GM23248 (cell line): ENCODE measurements around the gene ORM2. TPM values are rescaled to one million over a fixed set of nuclear protein-coding genes. Genes with fewer than 3 reads are reported as not detected.

Experiments used
- DNase-seq: peaks from one replicate; pipeline ENCODE4 v3.0.0-alpha.2; 2015
- H2AFZ ChIP-seq: fragments of 200-600 bp; sonication (generic); 2 replicates; pipeline ENCODE4 v1.6.1; 2016; ENCODE audit warnings: antibody characterized with exemption
- H3F3A ChIP-seq: fragments of 200-600 bp; sonication (generic); 2 replicates; pipeline ENCODE4 v1.6.1; 2016; ENCODE audit warnings: mild to moderate bottlenecking, antibody characterized with exemption, mixed run types; ENCODE audit not compliant: insufficient read depth
- H3K27ac ChIP-seq: fragments of 200-600 bp; sonication (generic); 2 replicates; pipeline ENCODE4 v1.5.1; 2016; ENCODE audit warnings: mild to moderate bottlenecking
- H3K27me3 ChIP-seq: fragments of 200-600 bp; sonication (generic); replicated peaks from 2 replicates; pipeline ENCODE4 v1.6.1; 2016; ENCODE audit warnings: mild to moderate bottlenecking; ENCODE audit not compliant: insufficient read depth
- H3K36me3 ChIP-seq: fragments of 200-600 bp; sonication (generic); 2 replicates; pipeline ENCODE4 v1.6.1; 2016; ENCODE audit warnings: low read depth, mild to moderate bottlenecking
- H3K4me1 ChIP-seq: fragments of 200-600 bp; sonication (generic); 2 replicates; pipeline ENCODE4 v1.6.1; 2016; ENCODE audit warnings: mild to moderate bottlenecking; ENCODE audit not compliant: insufficient read depth
- H3K4me2 ChIP-seq: fragments of 200-600 bp; sonication (generic); one replicate; pipeline ENCODE4 v1.6.1; 2016; ENCODE audit warnings: mild to moderate bottlenecking; ENCODE audit not compliant: unreplicated experiment
- H3K4me3 ChIP-seq: fragments of 200-600 bp; sonication (generic); 2 replicates; pipeline ENCODE4 v1.5.1; 2016; ENCODE audit warnings: mild to moderate bottlenecking
- H3K79me2 ChIP-seq: fragments of 200-600 bp; sonication (generic); 2 replicates; pipeline ENCODE4 v1.6.1; 2016; ENCODE audit warnings: mild to moderate bottlenecking; ENCODE audit not compliant: insufficient read depth
- H3K9ac ChIP-seq: fragments of 200-600 bp; sonication (generic); 2 replicates; pipeline ENCODE4 v1.6.1; 2016; ENCODE audit warnings: mild to moderate bottlenecking
- H3K9me2 ChIP-seq: fragments of 200-600 bp; sonication (generic); 2 replicates; pipeline ENCODE4 v1.6.1; 2016; ENCODE audit warnings: mixed run types, mild to moderate bottlenecking, moderate library complexity; ENCODE audit not compliant: insufficient read depth
- H3K9me3 ChIP-seq: fragments of 200-600 bp; sonication (generic); one replicate; pipeline ENCODE4 v1.6.1; 2017; ENCODE audit warnings: low read depth
- H4K20me1 ChIP-seq: fragments of 200-600 bp; sonication (generic); 2 replicates; pipeline ENCODE4 v1.6.0; 2016; ENCODE audit not compliant: insufficient read depth
- EZH2 ChIP-seq: fragments of 200-600 bp; sonication (generic); IDR thresholded peaks from 2 replicates; pipeline ENCODE4 v1.6.1; 2018; ENCODE audit warnings: antibody characterized with exemption, mild to moderate bottlenecking; ENCODE audit not compliant: insufficient read depth, poor library complexity, severe bottlenecking
- EZH2phosphoT487 ChIP-seq: fragments of 200-600 bp; sonication (generic); IDR thresholded peaks from 2 replicates; pipeline ENCODE4 v1.6.1; 2018; ENCODE audit warnings: antibody characterized with exemption, moderate library complexity, mild to moderate bottlenecking, low read depth; ENCODE audit not compliant: insufficient read depth
- WGBS, 2 experiments: methylation state at CpG; one replicate each; pipeline ENCODE4 v1.1.6; 2015 to 2017; ENCODE audit warnings: low lambda C conversion rate in 2 of 2, low coverage in 1 of 2; ENCODE audit errors: missing lambda C conversion rate in 2 of 2; 5-methylcytosine and 5-hydroxymethylcytosine counted together
- in situ Hi-C: fragments of 300-500 bp; cut with MboI; formaldehyde crosslinking; loops from 2 replicates; pipeline ENCODE4 v1.15.0; 2020
- polyA plus RNA-seq: library from polyadenylated mRNA; unstranded; fragments of >200 nt; fragmentation: Nextera tagmentation; extraction: Ambion mirVana; gene quantifications from 2 replicates; pipeline ENCODE4 v1.2.1, GENCODE V29; 2016
- total RNA-seq: library from RNA; depleted of rRNA; stranded (reverse); fragments of >200 nt; shearing (Covaris generic); gene quantifications from 2 replicates; pipeline ENCODE4 v1.2.3, GENCODE V29; 2014

The ORM2 gene
- total and polyA plus RNA-seq, 2 experiments from 2014 or later, result not detected

DNA sequence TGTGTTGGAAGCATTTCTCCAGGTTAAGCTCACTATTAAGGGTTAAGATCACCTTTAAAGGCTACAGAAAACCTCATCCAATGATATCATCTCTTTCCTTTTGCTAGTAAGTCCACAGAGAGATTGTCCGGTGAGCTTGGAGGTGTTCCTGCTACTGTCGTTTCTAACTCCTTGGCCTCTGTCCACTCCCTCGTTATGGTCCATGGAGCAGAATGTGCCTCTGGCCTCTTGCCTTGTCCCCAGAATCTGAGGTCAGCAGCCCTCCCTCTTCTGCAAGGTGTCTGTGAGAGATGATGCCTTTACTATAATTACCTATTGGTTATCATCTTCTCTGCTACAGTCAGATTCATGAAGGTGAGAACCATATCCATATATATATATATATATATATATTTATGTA lies 15.0 kb downstream of the ORM2 start:
- H3K27ac ChIP-seq, result no peak overlapping the region
- H3K27me3 ChIP-seq, result no peaks in the 10 kb centered on the region
- H3F3A ChIP-seq, result peaks cover 13% of the 10 kb centered on the region
- TF ChIP-seq EZH2phosphoT487 (no peak), EZH2 (no peak)
- H3K79me2 ChIP-seq, result no peaks in the 10 kb centered on the region
- H3K4me3 ChIP-seq, result no peak overlapping the region
- no peak overlapping the region for H3K4me2 ChIP-seq
- H3K9me2 ChIP-seq, result no peaks in the 10 kb centered on the region
- peaks cover 13% of the 10 kb centered on the region for H3K4me1 ChIP-seq
- H3K9me3 ChIP-seq, result no peaks in the 10 kb centered on the region
- no peaks in the 10 kb centered on the region for H4K20me1 ChIP-seq
- H3K36me3 ChIP-seq, result peaks cover 23% of the 10 kb centered on the region; the same call in 1 of the 2 replicates
- whole genome bisulfite sequencing, 2 experiments, result 63 to 78% methylated on average over 3 of the region's 3 CpGs
- H2AFZ ChIP-seq, result no peak overlapping the region
- in situ Hi-C loops, result no loop called here
- H3K9ac ChIP-seq, result no peak overlapping the region
- DNase-seq, result no peak

DNA sequence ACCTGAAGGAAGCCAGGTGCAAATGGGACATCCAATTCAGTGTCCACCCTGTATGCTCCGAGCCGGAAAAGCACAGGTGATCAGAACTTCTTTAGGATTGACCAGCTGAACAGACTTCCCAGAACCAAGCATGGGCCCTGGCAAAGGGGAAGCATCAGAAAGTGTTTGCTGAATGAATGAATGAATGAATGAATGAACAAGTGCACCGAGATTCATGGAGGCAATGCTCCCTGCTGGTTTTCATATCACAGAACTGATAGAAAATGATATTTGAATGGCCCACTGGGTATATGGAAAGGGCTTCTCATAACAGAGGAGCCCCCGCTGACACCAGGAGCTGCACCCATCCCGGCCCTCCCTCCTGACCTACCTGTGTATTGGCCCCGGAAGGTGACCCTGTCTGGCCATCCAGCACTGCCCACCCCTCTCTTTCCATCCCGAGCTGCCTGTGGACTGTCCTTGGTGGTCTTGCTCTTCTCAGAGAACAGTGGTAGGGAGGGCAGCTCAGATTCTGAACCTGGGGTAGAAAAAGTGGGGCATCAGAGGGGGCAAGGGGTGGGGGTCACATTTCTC lies 15.9 kb downstream of the ORM2 start:
- WGBS, 2 experiments, result 90 to 93% methylated on average over 7 of the region's 7 CpGs
- DNase-seq, result no peak
- Histone ChIP-seq H3K9ac (no peak overlapping the region), H3K4me3 (no peak overlapping the region), H4K20me1 (no peaks in the 10 kb centered on the region), H3K9me2 (no peaks in the 10 kb centered on the region), H3K4me1 (peaks cover 15% of the 10 kb centered on the region), H3K36me3 (peaks cover 23% of the 10 kb centered on the region; the same call in 1 of the 2 replicates), H3K4me2 (no peak overlapping the region), H3K27me3 (no peaks in the 10 kb centered on the region), H3K79me2 (no peaks in the 10 kb centered on the region), H2AFZ (no peak overlapping the region), H3F3A (peaks cover 18% of the 10 kb centered on the region), H3K27ac (no peak overlapping the region), H3K9me3 (no peaks in the 10 kb centered on the region)
- no peak for TF ChIP-seq EZH2phosphoT487
- TF ChIP-seq EZH2, result no peak
- in situ Hi-C loops, result no loop called here

GRCh38 chr9:114346146-114346545 lies 16.5 kb downstream of the ORM2 start:
- Histone ChIP-seq H3K36me3 (peaks cover 23% of the 10 kb centered on the region; the same call in 1 of the 2 replicates), H4K20me1 (no peaks in the 10 kb centered on the region)
- no peak for TF ChIP-seq EZH2phosphoT487
- TF ChIP-seq EZH2, result no peak

GRCh38 chr9:114347675-114348074 lies 18.0 kb downstream of the ORM2 start:
- Histone ChIP-seq H3K9me3 (no peaks in the 10 kb centered on the region), H3K27ac (no peak overlapping the region), H3K4me2 (no peak overlapping the region), H3K9me2 (no peaks in the 10 kb centered on the region), H3K4me1 (peaks cover 15% of the 10 kb centered on the region), H3K36me3 (peaks cover 23% of the 10 kb centered on the region; the same call in 1 of the 2 replicates), H3K79me2 (no peaks in the 10 kb centered on the region), H4K20me1 (no peaks in the 10 kb centered on the region), H3K4me3 (no peak overlapping the region), H3F3A (peaks cover 18% of the 10 kb centered on the region), H2AFZ (no peak overlapping the region), H3K9ac (no peak overlapping the region), H3K27me3 (no peaks in the 10 kb centered on the region)
- TF ChIP-seq EZH2phosphoT487 (no peak), EZH2 (no peak)
- in situ Hi-C loops, result no loop called here
- 88 to 91% methylated on average over 15 of the region's 15 CpGs for WGBS, 2 experiments
- DNase-seq, result no peak

More at GRCh38 chr9:114346146-114346545, 16.5 kb downstream of the ORM2 start:
- no peak for DNase-seq
- 86 to 91% methylated on average over 10 to 11 of the region's 11 CpGs for WGBS, 2 experiments
- Histone ChIP-seq H3K4me2 (no peak overlapping the region), H3K9me3 (no peaks in the 10 kb centered on the region), H2AFZ (no peak overlapping the region), H3F3A (peaks cover 18% of the 10 kb centered on the region), H3K9ac (no peak overlapping the region), H3K27me3 (no peaks in the 10 kb centered on the region), H3K4me3 (no peak overlapping the region), H3K4me1 (peaks cover 15% of the 10 kb centered on the region), H3K9me2 (no peaks in the 10 kb centered on the region), H3K27ac (no peak overlapping the region), H3K79me2 (no peaks in the 10 kb centered on the region)
- in situ Hi-C loops, result no loop called here
